ENCODE results near the gene DDX54. TPM values are rescaled to one million over a fixed set of nuclear protein-coding genes. Genes with fewer than 3 reads are reported as not detected.
A peak's percentile ranks its signal among the peaks of the same experiment; 100 is the strongest.

The DDX54 gene
- 101 TPM for total RNA-seq (2021; ENCODE audit: unreplicated experiment)
- 156 TPM for polyA plus RNA-seq (2012; ENCODE audit: insufficient read length)
- Bru-seq, nascent RNA = percentile 82 among the genes with signal in this experiment
- percentile 79 among the genes with signal in this experiment for BruChase-seq, experiment 1, labeled RNA remaining after a 2-hour chase
- percentile 87 among the genes with signal in this experiment for BruChase-seq, experiment 2, labeled RNA remaining after a 6-hour chase
- long read RNA-seq, full-length matches to known transcripts = 118 of 250 reads
- long read RNA-seq, partial matches to known transcripts = 105 of 250 reads
- long read RNA-seq, other reads (novel, unspliced or antisense) = 27 of 250 reads

GRCh38 chr12:113185180-113186032 is at the start of gene DDX54, which contains the start of gene RITA1:
Gene DDX54 (minus strand): TSS chr12:113185478. CDS start chr12:113185451, 27 bp downstream.
Gene RITA1 (plus strand): TSS chr12:113185721. CDS start chr12:113186747, 1,026 bp downstream.
- peaks cover 15% of the 10 kb centered on the region for H3K4me1 ChIP-seq (ENCODE audit: control insufficient read depth, insufficient read depth, low read length)
- ChIA-PET CTCF (interaction anchor here (0.6 to 0.9 kb wide), 2 partner anchors 42 to 276 kb away, joined by 3 to 4 read pairs; no protein-coding TSS in a partner anchor), POLR2A (interaction anchor here (0.6 to 0.7 kb wide), 3 partner anchors 20 to 178 kb away, joined by 3 to 8 read pairs (median 5); no protein-coding TSS in a partner anchor)
- H3K27me3 ChIP-seq (ENCODE audit: control insufficient read depth, insufficient read depth, low read length) = no peaks in the 10 kb centered on the region
- peak; percentile 83 for TF ChIP-seq POLR2AphosphoS5 (IDR thresholded peaks at IDR 0.05; ENCODE audit: low read depth, low read length)
- TF ChIP-seq SIN3A (IDR thresholded peaks at IDR 0.05; ENCODE audit: borderline replicate concordance, insufficient read depth, low read depth, low read length) = 0 out of 2 replicates have a peak, but pooled peaks have one; percentile 46
- peak; percentile 65; the same call in 1 of the 2 replicates for TF ChIP-seq TCF7L2 (IDR thresholded peaks at IDR 0.05; ENCODE audit: low read depth, low read length)
- TF ChIP-seq CTCF (IDR thresholded peaks at IDR 0.05) = no peak
- no peak for TF ChIP-seq REST (IDR thresholded peaks at IDR 0.05; ENCODE audit: insufficient read depth in 1 of 2, low read depth in 2 of 2, low read length in 1 of 2)
- intact Hi-C loops (cut with micrococcal nuclease; ENCODE audit: unreplicated experiment) = no loop called here
- H3K4me3 ChIP-seq (ENCODE audit: low read depth in 2 of 2, low read length in 2 of 2) = peak within 1 kb of the TSS; percentile 78 to 84
- H3K27ac ChIP-seq (ENCODE audit: low read length) = peak within 1 kb of the TSS; percentile 77
- ATAC-seq (peak; percentile 80), DNase-seq (ENCODE audit: low read depth, low spot score) (no peak)
- in situ Hi-C loops (cut with HindIII; ENCODE audit: low pct_unique_long_range_greater_than_20kb, low sequenced_read_pairs) = no loop called here
- no peaks in the 10 kb centered on the region for H3K9me3 ChIP-seq (ENCODE audit: control insufficient read depth, insufficient read depth, low read depth, low read length)
- BruUV-seq (replicated peaks) = no TSS peak
- peaks cover 14% of the 10 kb centered on the region for H3K36me3 ChIP-seq (ENCODE audit: control insufficient read depth, insufficient read depth, low read length)

GRCh38 chr12:113234483-113234882 is 49.2 kb upstream of the DDX54 start:
- CTCF ChIA-PET = no interaction called here
- Histone ChIP-seq H3K36me3 (ENCODE audit: control insufficient read depth, insufficient read depth, low read length) (no peaks in the 10 kb centered on the region; the same call in 1 of the 2 replicates), H3K4me1 (ENCODE audit: control insufficient read depth, insufficient read depth, low read length) (peaks cover 9% of the 10 kb centered on the region), H3K27me3 (ENCODE audit: control insufficient read depth, insufficient read depth, low read length) (no peaks in the 10 kb centered on the region), H3K27ac (ENCODE audit: low read length) (no peak overlapping the region), H3K4me3 (ENCODE audit: low read depth in 2 of 2, low read length in 2 of 2) (no peak overlapping the region), H3K9me3 (ENCODE audit: control insufficient read depth, insufficient read depth, low read depth, low read length) (no peaks in the 10 kb centered on the region)
- DNase-seq (ENCODE audit: low read depth, low spot score) = no peak
- TF ChIP-seq SIN3A (IDR thresholded peaks at IDR 0.05; ENCODE audit: borderline replicate concordance, insufficient read depth, low read depth, low read length) = no peak
- TF ChIP-seq POLR2AphosphoS5 (IDR thresholded peaks at IDR 0.05; ENCODE audit: low read depth, low read length) = no peak
- TF ChIP-seq TCF7L2 (IDR thresholded peaks at IDR 0.05; ENCODE audit: low read depth, low read length) = no peak
- TF ChIP-seq CTCF (IDR thresholded peaks at IDR 0.05) = no peak
- TF ChIP-seq REST (IDR thresholded peaks at IDR 0.05; ENCODE audit: insufficient read depth in 1 of 2, low read depth in 2 of 2, low read length in 1 of 2) = no peak
- no TSS peak for BruUV-seq (replicated peaks)
- ATAC-seq = no peak
- in situ Hi-C loops (cut with HindIII; ENCODE audit: low pct_unique_long_range_greater_than_20kb, low sequenced_read_pairs) (no loop called here), intact Hi-C loops (cut with micrococcal nuclease; ENCODE audit: unreplicated experiment) (no loop called here)
- POLR2A ChIA-PET = interaction anchor here (0.6 kb wide), 1 partner anchor 647 kb away, joined by 3 read pairs; no protein-coding TSS in a partner anchor
